MM.1S (cell line): ENCODE measurements around the gene DCDC2.

ENCODE experiments used
- CTCF ChIP-seq: fragments of 300-600 bp; sonication (generic); IDR thresholded peaks from 2 replicates; pipeline ENCODE4 v1.5.1; 2016; ENCODE audit warnings: antibody characterized with exemption, low read length, mixed read lengths
- EZH2 ChIP-seq: fragments of 300-600 bp; sonication (generic); optimal IDR thresholded peaks from 2 replicates; pipeline ENCODE3; 2017; ENCODE audit warnings: low read depth, mild to moderate bottlenecking, antibody characterized with exemption, low read length, mixed read lengths
- EZH2phosphoT487 ChIP-seq: fragments of 300-600 bp; sonication (generic); IDR thresholded peaks from 2 replicates; pipeline ENCODE4 v1.6.1; 2018; ENCODE audit warnings: antibody characterized with exemption, low read length

GRCh38 chr6:24272148-24272547 is 85.7 kb downstream of the DCDC2 start:
- TF ChIP-seq CTCF (no peak), EZH2phosphoT487 (no peak), EZH2 (no peak)
